NCI-H345 treated with DMSO at 0.1 percent for 48 hours (cell line): ENCODE results near the gene SEMA4D.

ENCODE experiments used
- DNase-seq: peaks from one replicate; lab custom pipeline; 2025; ENCODE audit not compliant: unreplicated experiment; lab: John Stamatoyannopoulos, UW

The SEMA4D gene

DNA sequence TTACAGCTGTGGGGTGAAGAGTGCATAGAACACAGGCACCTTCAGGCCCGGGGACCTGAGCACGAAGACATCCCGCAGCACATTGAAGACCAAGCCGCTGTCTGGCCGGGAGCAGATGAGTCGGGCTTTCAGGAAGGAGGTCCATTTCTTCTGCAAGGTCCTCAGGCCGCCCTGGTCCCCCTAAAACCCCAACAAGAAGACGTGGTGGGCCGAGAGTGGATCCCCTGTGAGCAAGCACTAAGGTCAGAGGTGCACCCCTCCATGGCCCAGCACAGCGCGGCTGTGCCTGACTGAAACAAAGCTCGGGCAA, 109.1 kb downstream of the SEMA4D start:
- no peak for DNase-seq

DNA sequence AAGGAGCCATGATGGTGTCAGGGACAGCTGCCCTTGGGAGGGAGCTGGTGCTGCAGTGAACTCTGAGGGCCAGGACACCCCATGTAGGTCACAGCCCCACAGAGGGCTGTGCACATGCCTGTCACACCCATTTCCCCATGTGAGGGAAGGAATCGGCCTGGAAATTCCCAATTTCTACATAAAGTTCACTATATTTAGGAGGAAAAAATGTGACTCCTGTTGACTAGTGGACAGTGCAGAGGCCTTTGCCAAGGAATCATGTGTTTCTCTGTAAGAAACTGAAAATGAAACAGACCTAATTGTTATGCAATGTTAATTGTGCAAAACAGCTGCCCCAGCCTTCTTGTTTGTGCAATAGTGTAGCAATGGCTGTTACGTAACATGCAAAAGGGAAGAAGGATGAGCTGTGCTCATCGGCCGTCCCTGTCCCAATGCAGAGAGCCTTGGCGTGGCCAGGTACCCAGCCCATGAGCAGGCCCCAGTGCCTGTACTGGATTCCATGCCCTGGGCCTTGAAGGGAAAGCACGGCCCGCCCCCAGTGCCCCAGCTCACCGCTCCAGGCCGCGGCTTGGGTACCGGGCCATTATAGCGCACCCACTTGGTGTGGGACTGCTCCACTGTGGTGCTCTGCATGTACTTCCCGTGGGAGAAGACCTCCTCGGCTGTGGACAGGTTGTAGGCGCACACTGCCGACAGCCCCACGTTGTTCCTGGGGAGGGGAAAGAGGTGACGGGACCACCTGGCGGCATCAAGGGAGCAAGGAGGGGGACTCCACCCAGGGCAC, 109.6 kb downstream of the SEMA4D start:
- DNase-seq = no peak

DNA sequence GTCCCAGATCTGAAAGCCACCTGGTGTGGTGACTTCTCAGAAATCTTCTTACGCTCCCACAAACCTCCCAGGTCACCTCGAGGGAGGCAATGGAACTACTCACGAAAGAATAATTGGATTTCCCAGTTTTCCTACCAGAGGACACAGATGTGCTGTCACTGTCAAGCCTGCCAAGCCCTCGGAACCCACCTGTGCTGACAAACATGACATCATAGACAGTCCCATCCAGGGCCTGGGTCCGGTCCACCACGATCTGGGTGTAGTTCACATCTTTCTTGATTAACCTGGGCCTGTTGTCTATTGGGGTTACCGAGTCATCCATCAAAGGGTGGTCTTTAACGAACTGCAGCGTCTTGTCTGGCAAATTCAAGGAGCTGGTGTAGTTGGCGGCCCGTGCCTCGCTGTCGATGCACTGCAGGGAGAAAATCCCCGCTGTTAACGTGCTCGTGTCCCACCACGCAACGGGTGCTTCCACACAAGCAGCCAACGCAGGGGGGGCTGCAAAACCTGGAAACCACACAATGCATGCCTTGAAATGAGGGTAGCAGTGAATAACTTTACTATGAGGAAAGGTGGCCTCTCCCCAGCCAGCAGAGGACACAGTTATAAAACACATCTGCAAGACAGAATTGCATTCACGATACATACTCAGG, 110.6 kb downstream of the SEMA4D start:
- DNase-seq = no peak

DNA sequence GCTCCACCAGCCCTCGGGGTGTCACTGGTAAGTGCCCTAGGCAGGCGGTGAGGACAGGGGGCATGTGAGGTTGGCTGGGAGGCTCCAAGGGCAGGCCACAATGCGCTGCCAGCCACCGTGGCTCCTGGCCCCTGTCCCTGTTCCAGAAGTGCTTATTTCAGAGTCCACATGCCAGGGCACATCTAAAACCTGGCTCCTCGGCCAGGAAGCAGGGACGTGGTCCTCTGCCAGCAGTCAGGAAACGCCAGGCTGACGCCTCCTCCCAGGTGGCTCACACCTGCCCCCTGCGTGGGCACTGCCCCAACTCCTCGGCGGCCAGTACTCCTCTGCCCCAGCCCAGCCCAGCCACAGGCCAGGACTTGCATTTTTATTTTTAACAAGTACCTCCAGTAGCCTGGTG, 111.1 kb downstream of the SEMA4D start:
- no peak for DNase-seq

DNA sequence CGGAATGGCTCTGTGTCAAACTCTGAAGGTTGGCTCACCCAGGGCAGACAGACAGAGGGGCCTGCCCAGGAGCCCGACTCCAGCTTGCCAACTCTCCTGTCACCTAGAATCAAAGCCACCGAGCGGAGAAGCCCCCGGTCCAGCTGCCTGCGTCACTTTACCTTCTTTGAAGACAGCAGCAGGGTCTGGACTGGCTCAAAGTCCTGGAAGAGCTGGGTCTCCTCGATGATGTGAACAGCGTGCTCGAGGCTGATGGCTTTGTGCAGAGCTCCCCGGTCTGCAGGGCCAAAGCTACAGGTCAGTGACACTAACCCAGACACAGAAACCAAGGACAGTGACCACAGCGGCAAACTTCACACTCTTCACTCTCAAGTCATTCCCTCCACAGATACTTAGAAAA, 111.7 kb downstream of the SEMA4D start:
- DNase-seq = no peak

DNA sequence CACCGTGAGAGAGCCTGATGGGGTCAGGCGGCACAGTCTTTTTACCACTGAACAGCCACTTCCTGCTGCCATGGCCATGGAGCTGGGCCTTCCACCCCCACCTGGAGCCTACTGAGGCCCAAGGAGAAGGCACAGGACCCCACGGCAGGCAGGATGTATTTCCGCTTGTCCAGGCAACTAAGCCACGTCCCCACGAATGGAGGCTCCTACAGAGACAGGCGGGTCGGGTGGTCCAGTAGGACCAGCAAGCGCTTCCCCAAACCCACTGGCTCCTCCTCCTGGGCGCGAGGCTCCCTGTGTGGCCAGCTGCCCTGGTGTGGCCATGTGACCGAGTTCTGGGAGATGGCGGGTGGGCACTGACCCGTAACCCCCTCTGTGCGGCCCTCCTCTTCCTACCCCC, 113.1 kb downstream of the SEMA4D start:
- no peak for DNase-seq

DNA sequence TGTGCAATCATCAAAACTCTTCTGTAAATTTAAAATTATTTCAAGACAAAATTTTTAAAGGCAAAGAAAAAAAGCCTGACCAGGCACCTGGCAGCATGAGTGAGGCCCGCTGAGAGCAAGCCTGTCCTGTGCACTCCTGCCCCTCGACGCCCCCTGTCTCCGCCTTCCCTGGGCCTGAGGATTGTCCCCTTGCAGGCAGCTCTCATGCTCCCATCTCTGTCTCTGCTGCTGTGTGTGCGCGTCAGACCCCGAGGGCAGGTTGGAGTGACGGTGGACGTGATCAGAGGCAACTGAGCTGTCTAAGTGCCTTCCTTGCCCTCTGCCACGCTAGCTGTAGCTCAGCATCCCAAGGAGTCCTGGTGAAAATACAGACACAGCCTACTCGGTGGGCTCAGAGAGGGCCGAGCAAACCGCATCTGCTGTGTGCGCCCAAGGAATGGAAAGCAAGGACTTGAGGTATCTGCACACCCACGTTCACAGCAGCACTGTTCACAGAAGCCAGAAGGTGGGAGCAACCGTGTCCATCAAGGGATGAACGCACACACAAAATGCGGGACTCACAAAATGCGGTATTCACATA, 114.1 kb downstream of the SEMA4D start:
- DNase-seq = no peak

DNA sequence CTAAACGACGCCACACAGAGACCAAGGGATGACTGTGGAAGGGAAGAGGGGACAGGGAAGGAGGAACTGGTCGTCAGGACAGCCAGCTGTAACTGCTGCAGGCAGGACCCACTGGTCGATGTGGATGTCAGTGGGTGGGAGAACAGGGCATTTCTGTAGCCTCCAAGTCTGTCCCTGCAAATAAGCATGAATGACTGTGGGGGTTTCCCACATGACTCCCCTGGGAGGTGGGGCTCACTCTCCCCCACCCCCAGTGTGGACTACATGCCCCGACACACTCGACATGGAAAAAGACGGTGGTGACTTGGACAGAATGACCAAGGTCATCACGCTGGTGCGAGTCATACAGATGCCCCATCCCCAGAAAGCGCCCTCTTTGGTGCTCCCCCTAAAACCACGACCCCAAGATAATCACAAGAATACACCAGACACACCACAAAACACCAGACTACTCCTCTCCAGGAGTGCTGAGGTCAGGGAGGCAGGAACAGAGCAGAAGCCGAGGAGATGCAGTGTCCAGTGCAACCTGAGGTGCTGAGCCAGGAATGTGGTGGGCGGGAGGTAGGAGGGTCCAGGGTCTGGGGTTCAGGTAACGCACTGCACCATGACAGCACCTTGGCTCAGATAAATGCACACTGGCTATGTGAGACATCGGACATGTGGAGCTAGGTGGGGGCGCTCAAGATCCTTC, 114.7 kb downstream of the SEMA4D start:
- no peak for DNase-seq

DNA sequence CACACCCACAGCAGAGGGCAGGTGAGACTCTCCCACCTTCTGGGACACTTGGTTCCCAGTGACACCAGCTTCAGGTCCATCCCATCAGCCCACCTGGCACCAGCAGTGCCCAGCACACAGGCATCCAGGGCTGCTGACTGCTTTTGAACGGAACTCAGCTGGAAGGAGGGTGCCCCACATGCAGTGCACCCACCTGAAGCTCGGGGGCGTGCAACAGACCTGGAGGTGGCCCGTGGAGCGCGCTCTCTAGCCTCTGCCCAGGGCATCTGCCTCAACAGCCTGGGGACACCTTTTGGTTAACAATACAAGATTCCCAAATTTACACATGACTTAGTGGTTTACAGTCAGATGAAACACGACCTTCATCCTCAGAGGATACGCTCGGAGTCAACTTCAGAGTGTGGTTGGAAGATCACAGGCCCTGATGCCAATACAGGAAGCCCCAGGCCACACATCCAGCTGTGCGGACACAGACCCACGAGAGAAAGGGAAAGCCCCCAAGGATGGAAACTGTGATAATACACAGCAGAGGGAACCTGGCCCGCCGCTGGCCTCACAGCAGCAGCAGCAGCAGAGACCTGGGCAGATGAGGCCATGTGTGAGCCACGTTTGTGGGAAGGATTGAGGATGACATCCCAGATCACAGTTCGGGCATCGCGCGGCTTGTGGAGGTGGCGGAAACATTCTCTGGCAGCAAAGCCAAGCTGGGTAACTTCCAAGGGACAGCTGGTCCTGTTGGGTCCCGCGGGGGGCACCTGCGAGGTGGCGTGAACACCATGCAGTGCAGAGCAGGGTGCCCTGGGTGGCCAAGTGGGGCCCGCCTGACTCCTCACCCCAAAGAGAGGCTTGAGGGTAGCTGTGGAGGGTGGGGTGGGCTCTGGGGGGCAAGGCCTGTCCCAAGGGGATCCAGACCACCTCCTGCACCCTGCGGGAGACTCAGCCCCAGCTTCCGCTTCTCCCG, 115.6 kb downstream of the SEMA4D start:
- no peak for DNase-seq

DNA sequence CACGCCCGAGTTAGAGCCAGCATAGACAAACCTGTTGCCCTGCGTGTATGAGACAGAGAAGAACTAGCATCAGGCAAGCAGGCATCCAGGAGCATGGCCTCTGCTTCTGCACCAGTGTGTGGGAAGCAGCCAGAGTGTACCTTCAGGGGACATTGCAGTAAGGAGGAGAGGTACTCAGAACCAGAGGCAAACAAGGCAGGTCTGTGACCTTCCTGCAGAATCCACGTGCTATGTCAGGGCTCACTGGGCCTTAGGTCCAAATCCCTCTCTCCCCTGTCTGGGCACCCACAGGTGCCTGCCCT, 116.7 kb downstream of the SEMA4D start:
- no peak for DNase-seq

DNA sequence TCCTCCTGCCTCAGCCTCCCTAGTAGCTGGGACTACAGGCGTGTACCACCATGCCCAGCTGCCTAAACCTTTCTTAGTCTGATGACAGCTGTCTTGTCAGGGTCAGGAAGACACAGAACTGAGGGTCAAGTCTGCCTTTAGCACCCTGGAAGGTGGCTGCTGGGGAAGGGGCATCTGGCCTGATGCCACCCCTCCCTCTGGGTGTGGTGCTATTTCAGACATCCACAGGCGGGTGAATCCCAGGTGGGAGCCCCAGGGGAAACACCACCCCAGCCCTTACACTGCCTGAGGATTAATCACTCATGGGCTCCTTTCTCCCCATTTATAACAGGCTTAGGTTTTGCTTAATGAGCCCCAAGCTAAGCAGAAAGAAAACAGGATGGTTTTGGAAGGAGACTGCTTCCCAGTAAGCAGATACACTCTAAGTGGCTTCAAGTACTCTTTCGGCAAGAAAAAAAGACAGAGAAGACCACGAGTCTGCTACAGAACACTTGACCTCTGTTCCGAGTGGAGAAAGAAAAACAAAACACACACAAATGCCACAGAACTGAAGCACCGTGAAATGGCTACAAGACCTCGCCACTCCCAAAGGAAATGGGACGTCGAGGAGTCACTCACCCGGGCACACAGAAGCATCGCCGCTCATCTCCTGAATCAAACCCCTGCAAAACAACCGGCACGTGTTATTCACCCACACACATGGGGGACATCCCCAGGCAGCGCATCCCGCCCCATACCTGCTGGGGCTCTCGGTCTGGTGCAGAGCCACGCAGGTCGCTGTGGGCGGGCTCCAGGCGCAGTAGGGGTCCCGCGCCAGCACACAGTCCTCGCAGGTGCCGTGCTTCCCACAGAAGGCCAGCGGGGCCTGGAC, 117.2 kb downstream of the SEMA4D start:
- DNase-seq = no peak

DNA sequence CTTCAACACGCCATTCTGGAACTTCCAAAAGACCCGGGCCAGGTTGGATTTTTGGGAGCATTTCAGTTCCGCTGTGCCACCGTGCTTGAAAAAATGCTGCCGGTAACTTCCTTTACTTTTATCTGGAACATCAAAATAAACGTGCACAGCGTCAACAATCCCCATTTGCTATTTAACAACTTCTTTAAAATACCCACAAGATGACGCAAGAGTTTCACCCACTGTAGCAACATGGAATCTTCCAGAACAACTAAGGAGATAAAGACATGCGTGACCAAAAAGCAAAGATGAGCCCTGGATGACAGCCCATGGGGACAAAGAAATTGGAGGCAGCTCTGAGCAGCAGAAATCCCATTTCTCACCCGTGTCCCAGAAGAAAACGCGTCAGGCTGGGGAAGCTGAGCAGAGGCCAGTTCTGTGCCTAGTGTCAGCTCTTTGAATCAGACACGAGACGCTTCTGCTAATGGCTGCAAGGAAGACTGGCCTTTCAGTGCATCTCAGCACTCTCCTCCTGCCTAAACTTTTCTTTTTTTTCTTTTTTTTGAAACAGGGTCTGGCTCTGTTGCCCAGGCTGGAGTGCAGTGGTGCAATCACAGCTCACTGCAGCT, 118.3 kb downstream of the SEMA4D start:
- DNase-seq = no peak

DNA sequence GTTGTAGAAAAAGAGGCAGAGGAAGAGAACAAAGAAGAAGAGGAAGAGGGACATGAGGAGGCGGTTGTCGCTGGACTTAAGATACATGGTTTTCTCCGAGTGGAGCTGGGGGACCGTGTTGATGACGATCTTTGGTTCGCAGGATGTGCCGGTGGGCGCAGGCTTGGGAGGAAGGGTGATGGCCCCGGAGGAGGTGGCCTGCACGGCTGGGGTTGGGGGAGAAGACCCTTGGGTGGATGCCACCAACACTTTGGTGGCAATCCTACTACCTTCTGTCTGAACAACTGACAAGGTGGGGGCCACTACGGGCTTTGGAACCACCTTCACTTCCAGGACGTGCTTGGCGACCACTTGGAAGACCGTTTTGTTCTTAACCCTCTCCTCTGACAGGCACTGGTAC, 118.9 kb downstream of the SEMA4D start:
- no peak for DNase-seq

DNA sequence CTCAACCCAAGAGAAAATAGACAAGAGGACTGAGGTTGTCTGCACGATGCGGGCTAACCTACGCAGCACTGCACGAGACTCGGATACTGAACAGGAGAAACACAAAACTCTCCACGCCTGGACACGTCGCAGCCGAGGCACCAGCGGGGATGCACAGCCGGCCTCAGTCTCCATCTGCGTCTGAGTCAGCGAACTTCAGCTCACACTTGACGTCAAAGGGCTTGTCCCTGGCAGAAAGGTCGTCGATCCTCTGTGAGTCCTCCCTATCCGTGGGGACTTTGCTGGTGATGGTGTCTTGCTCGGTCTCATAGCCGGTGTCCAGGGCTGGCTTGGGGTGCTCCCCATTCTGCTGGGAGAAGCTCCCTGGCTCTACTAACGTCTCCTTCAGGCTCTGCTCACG, 119.4 kb downstream of the SEMA4D start:
- no peak for DNase-seq

DNA sequence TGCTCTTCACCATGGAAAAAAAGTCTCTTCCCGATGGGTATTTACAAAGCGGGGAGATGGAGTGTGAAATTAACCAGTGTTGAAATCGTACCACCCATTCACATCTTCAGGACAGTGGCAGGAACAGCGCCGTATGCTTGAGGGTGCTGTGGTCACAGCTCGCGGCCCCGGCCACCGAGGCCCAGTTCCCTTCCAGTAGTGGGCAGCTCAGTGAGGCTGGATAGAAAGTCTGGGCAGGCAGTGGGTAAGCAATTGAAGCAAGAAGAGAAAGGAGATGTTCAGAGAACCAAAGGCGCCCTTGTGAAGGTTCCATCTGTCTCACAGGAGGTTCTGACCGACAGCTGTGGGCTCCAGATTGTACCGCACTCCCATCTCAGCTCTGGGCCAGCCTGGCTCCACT, 120.5 kb downstream of the SEMA4D start:
- DNase-seq = no peak

DNA sequence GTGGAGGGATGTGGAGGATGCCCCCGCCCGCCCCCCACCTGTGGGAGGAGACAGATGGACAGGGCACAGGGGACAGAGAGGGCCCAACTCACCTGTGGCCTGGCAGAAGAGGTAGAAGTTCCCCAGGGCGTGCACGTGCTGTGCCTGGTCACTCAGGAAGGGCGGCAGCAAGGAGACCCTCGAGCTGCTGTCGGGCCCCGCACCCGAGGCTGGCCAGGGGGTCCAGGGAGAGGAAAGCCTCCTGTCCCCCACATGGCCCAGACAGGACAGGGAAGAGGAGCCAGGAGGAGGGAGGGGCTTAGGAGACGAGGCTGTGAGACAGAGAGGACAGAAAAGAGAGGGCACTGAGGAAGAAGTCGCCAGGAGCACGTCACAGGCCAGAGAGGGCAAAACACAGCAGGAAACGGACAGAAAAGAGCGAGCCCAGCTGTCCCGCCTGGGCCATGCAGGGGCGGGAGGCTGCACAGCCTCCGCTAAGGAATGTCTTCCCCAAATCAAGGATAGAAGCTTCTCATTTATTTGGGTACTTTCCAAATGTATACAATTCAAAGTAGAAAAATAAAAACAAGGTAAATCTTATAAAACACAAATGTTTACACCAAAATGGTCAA, 121.1 kb downstream of the SEMA4D start:
- no peak for DNase-seq

DNA sequence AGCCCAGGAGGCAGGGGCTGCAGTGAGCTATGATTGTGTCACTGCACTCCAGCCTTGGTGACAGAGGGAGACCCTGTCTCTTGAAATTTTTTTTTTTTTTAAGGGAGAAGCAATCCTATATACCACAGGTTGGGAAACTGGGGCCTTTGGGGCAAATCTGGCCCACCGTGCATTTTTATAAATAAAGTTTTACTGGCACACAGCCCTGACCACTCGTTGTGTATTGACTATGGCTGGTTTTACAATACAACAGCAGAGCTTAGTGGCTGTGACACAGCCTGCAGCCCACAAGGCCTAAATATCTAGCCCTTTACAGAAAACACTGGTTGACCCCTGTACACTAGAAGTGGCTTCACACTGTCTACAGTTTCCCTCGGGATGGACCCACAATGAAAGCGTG, 121.6 kb downstream of the SEMA4D start:
- DNase-seq = no peak

DNA sequence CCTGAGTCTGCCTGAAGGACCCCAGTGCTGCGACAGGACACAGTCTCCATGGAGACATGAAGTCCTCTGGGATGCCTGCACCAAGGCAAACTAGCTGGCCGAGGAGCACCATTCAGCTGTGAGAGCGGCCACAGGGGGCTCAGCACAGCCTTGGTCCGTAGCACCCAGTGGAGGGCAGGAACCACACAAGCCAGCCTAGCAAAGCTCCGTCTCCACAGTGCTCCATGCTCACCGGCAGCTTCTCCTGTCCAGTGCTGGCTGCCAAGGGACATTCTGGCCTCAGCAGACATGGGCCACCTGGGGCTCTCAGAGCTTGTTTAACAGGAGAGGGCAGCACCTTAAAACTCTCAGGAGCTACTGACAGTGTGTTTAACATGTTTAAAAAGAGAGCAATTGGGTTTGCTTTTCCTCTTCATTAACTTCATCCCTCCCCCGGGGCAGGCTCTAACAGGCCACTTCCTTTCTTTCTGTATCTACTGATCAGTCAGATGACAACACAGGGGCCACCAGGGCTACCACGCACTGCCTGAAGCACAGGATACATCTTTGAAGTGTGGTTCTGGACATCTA, 122.6 kb downstream of the SEMA4D start:
- DNase-seq = no peak

DNA sequence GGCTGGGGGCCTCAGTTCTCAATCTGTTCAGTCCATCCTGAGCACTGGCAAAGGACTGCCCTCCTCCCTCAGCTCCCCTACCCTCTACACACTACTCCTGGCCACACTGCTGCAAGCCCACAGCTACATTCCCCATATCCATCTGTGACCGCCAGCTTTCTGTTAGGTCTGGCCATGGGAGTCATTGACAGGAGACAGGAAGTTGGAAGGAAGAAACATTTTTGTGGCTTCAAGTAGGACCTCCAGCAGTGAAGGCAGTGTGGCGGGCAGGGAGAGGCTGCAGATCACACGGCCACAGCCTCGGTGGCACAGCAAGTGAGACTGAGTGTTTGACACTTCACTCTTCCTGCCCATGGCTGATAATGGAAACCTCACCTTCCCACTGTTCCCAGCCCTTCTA, 123.7 kb downstream of the SEMA4D start:
- no peak for DNase-seq
